PC-3 (cell line): ENCODE data around the gene UMPS. TPM values are rescaled to one million over a fixed set of nuclear protein-coding genes. Genes with fewer than 3 reads are reported as not detected.

Experiments
- ATAC-seq: fragments of 200-7000 bp; cut with Tn5 transposase; 2 replicates; pipeline ENCODE4 v1.9.1; 2020; ENCODE audit warnings: mild to moderate bottlenecking, moderate library complexity
- BruUV-seq: library from RNA; stranded (reverse); fragments of 400-500 nt; replicated peaks from 2 replicates; lab custom pipeline; 2021; lab: Mats Ljungman, UMichigan
- CTCF ChIA-PET: fragments of 300-600 bp; sonication (Branson Sonifier 250); formaldehyde crosslinking; loops from one replicate; lab custom pipeline; 2022; ENCODE audit warnings: antibody characterized with exemption; lab: Charles Lee
- POLR2A ChIA-PET: fragments of 300-600 bp; sonication (Branson Sonifier 250); formaldehyde crosslinking; loops from one replicate; lab custom pipeline; 2022; ENCODE audit warnings: antibody characterized with exemption; ENCODE audit not compliant: unreplicated experiment; lab: Charles Lee
- DNase-seq: peaks from one replicate; pipeline ENCODE4 v3.0.0-alpha.2; 2015
- H2AFZ ChIP-seq: fragments of 300-600 bp; sonication (generic); 2 replicates; pipeline ENCODE4 v1.6.0; 2016; ENCODE audit warnings: antibody characterized with exemption, low read length
- H3F3A ChIP-seq: fragments of 300-600 bp; sonication (generic); one replicate; pipeline ENCODE4 v1.6.0; 2017; ENCODE audit warnings: antibody characterized with exemption, low read length, control low read depth, mild to moderate bottlenecking; ENCODE audit not compliant: unreplicated experiment
- H3K27ac ChIP-seq: fragments of 300-600 bp; sonication (generic); 2 replicates; pipeline ENCODE4 v1.5.1; 2016; ENCODE audit warnings: mild to moderate bottlenecking, low read length
- H3K27me3 ChIP-seq: fragments of 300-600 bp; sonication (generic); 2 replicates; pipeline ENCODE4 v1.6.1; 2016; ENCODE audit warnings: low read length, mixed read lengths
- H3K36me3 ChIP-seq: fragments of 300-600 bp; sonication (generic); 2 replicates; pipeline ENCODE4 v1.6.1; 2016; ENCODE audit warnings: low read depth, mixed run types, low read length, mixed read lengths
- H3K4me1 ChIP-seq: fragments of 300-600 bp; sonication (generic); 2 replicates; pipeline ENCODE4 v1.5.1; 2016; ENCODE audit warnings: low read length; ENCODE audit not compliant: insufficient read depth
- H3K4me2 ChIP-seq: fragments of 300-600 bp; sonication (generic); 2 replicates; pipeline ENCODE4 v1.6.0; 2016; ENCODE audit warnings: low read length
- H3K4me3 ChIP-seq: fragments of 300-600 bp; sonication (generic); 2 replicates; pipeline ENCODE4 v1.5.1; 2016; ENCODE audit warnings: mild to moderate bottlenecking, low read length, mixed read lengths
- H3K79me2 ChIP-seq: fragments of 300-600 bp; sonication (generic); 2 replicates; pipeline ENCODE4 v1.6.1; 2017; ENCODE audit warnings: low read length, mixed read lengths
- H3K9ac ChIP-seq: fragments of 300-600 bp; sonication (generic); 2 replicates; pipeline ENCODE4 v1.6.0; 2016; ENCODE audit warnings: mild to moderate bottlenecking, low read length
- H3K9me2 ChIP-seq: fragments of 300-600 bp; sonication (generic); replicated peaks from 2 replicates; pipeline ENCODE4 v1.6.1; 2016; ENCODE audit warnings: mixed run types, low read length, mixed read lengths
- H3K9me3 ChIP-seq: fragments of 300-600 bp; sonication (generic); 2 replicates; pipeline ENCODE4 v1.6.1; 2016; ENCODE audit warnings: low read length, mixed read lengths
- H4K20me1 ChIP-seq: fragments of 300-600 bp; sonication (generic); 2 replicates; pipeline ENCODE4 v1.6.1; 2016; ENCODE audit warnings: low read length, mixed read lengths
- CTCF ChIP-seq: fragments of 300-600 bp; sonication (generic); conservative IDR thresholded peaks from 2 replicates; pipeline ENCODE4 v1.5.1; 2017; ENCODE audit warnings: antibody characterized with exemption, low read depth, mild to moderate bottlenecking, low read length
- EZH2 ChIP-seq: fragments of 300-600 bp; sonication (generic); IDR thresholded peaks from one replicate; pipeline ENCODE4 v1.6.1; 2017; ENCODE audit warnings: antibody characterized with exemption, mild to moderate bottlenecking, low read length; ENCODE audit not compliant: unreplicated experiment
- EZH2phosphoT487 ChIP-seq: fragments of 300-600 bp; sonication (generic); IDR thresholded peaks from 2 replicates; pipeline ENCODE4 v1.6.1; 2018; ENCODE audit warnings: mild to moderate bottlenecking, antibody characterized with exemption, low read length, borderline replicate concordance
- intact Hi-C: fragments of 100-400 bp; cut with micrococcal nuclease; formaldehyde crosslinking; loops from 2 replicates; pipeline ENCODE4 v1.9.0; 2023
- total RNA-seq: library from RNA; depleted of rRNA; stranded (reverse); fragments of >200 nt; gene quantifications from 2 replicates; pipeline ENCODE4 v1.2.3, GENCODE V29; 2014

Gene UMPS
- total RNA-seq, 1 experiment from 2014 or later = 38.4 TPM

- POLR2A ChIA-PET = no interaction called here
- Histone ChIP-seq H3K36me3 (no peaks in the 10 kb centered on the region), H3K79me2 (no peaks in the 10 kb centered on the region), H3K9ac (no peak overlapping the region), H4K20me1 (no peaks in the 10 kb centered on the region), H3K27ac (no peak overlapping the region), H3K4me3 (no peak overlapping the region), H3K9me3 (no peaks in the 10 kb centered on the region), H3K9me2 (no peaks in the 10 kb centered on the region), H3K27me3 (no peaks in the 10 kb centered on the region), H2AFZ (no peak overlapping the region), H3F3A (no peaks in the 10 kb centered on the region), H3K4me2 (no peak overlapping the region), H3K4me1 (no peaks in the 10 kb centered on the region)
- TF ChIP-seq CTCF = peak; percentile 60
- no peak for TF ChIP-seq EZH2phosphoT487
- no TSS peak for BruUV-seq
- ATAC-seq (peak; percentile 93), DNase-seq (peak; percentile 67)
- CTCF ChIA-PET = no interaction called here
- intact Hi-C loops = loop anchor here (2.0 kb wide), 1 partner anchor 132 kb away; no protein-coding TSS in a partner anchor
Measured at GRCh38 chr3:124768812-124769211, 38.6 kb downstream of the UMPS start.

GRCh38 chr3:124769462-124769861 is 39.2 kb downstream of the UMPS start:
- Histone ChIP-seq H3K4me2 (no peak overlapping the region), H3K27ac (no peak overlapping the region), H3F3A (no peaks in the 10 kb centered on the region), H3K9me2 (no peaks in the 10 kb centered on the region), H3K4me3 (no peak overlapping the region), H3K9ac (no peak overlapping the region), H3K36me3 (no peaks in the 10 kb centered on the region), H3K9me3 (no peaks in the 10 kb centered on the region), H3K4me1 (peaks cover 2% of the 10 kb centered on the region; the same call in 1 of the 2 replicates), H3K79me2 (no peaks in the 10 kb centered on the region), H2AFZ (no peak overlapping the region), H4K20me1 (no peaks in the 10 kb centered on the region), H3K27me3 (no peaks in the 10 kb centered on the region)
- intact Hi-C loops = loop anchor here (2.0 kb wide), 1 partner anchor 131 kb away; no protein-coding TSS in a partner anchor
- no peak for TF ChIP-seq EZH2phosphoT487
- no peak for TF ChIP-seq CTCF
- no peak for TF ChIP-seq EZH2
- no peak for ATAC-seq
- ChIA-PET POLR2A (no interaction called here), CTCF (no interaction called here)
- DNase-seq = no peak
- BruUV-seq = no TSS peak

GRCh38 chr3:124770336-124771082 is 40.3 kb downstream of the UMPS start:
- intact Hi-C loops = no loop called here
- peaks cover 6% of the 10 kb centered on the region; the same call in 1 of the 2 replicates for H3K4me1 ChIP-seq
- no peaks in the 10 kb centered on the region for H4K20me1 ChIP-seq
- no peaks in the 10 kb centered on the region for H3K9me3 ChIP-seq
- H3K4me3 ChIP-seq = no peak overlapping the region
- no TSS peak for BruUV-seq
- TF ChIP-seq EZH2 (no peak), CTCF (no peak), EZH2phosphoT487 (no peak)
- no peaks in the 10 kb centered on the region for H3F3A ChIP-seq
- DNase-seq (no peak), ATAC-seq (no peak)
- H3K79me2 ChIP-seq = no peaks in the 10 kb centered on the region
- no peaks in the 10 kb centered on the region for H3K36me3 ChIP-seq
- no peak overlapping the region for H3K9ac ChIP-seq
- H3K27ac ChIP-seq = no peak overlapping the region
- H3K9me2 ChIP-seq = no peaks in the 10 kb centered on the region
- no peak overlapping the region for H2AFZ ChIP-seq
- ChIA-PET POLR2A (no interaction called here), CTCF (no interaction called here)
- no peak overlapping the region for H3K4me2 ChIP-seq
- H3K27me3 ChIP-seq = no peaks in the 10 kb centered on the region
